Activated naive CD4-positive, alpha-beta T cell treated with anti-CD3 and anti-CD28 coated beads, Interleukin-2, amount 10 ng/mL, durations not matched to agents 7 days and 5 days (primary cell): ENCODE data around the gene ADAMTS4.

Experiments used
- CTCF ChIA-PET: fragments of 350-600 bp; sonication (Branson Sonifier 250); formaldehyde crosslinking; loops from one replicate; lab custom pipeline; 2021; ENCODE audit warnings: antibody characterized with exemption; lab: Charles Lee
- DNase-seq: peaks from one replicate; pipeline ENCODE4 v3.0.0-alpha.2; 2020
- H3K27ac Mint-ChIP-seq: one replicate; pipeline ENCODE4 v1.8.0; 2021; ENCODE audit warnings: mild to moderate bottlenecking, moderate library complexity, mixed read lengths
- H3K27me3 Mint-ChIP-seq: one replicate; pipeline ENCODE4 v1.8.0; 2021; ENCODE audit warnings: mild to moderate bottlenecking, mixed read lengths
- H3K36me3 Mint-ChIP-seq: one replicate; pipeline ENCODE4 v1.8.0; 2021; ENCODE audit warnings: mixed read lengths
- H3K4me1 Mint-ChIP-seq: one replicate; pipeline ENCODE4 v1.8.0; 2021; ENCODE audit warnings: mixed read lengths
- H3K4me3 Mint-ChIP-seq: one replicate; pipeline ENCODE4 v1.8.0; 2021; ENCODE audit warnings: mild to moderate bottlenecking, moderate library complexity, mixed read lengths
- H3K9me3 Mint-ChIP-seq: one replicate; pipeline ENCODE4 v1.8.0; 2021; ENCODE audit warnings: mixed read lengths

ADAMTS4 gene

DNA sequence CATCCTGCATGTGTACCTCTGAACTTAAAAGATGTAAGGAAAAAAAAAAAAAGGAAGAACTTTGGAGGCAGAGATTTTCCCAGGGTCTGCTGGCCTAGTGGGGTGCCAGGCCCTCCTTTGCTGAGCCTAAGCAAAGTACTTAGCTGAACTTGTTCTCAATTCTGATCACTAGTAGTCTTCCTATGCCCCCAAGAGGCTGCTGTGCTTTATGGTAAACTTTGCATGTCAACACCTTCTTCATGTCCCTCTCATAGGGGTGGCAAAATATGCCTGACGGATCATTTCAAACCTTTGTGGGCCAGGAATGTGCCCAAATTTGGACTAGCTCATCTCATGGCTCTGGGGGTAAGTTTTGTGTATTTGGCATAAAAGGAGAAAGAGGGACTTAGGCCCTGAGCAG, 41.0 kb downstream of the ADAMTS4 start:
- H3K4me1 Mint-ChIP-seq, result peaks cover 59% of the 10 kb centered on the region
- no peak overlapping the region for H3K27ac Mint-ChIP-seq
- H3K27me3 Mint-ChIP-seq, result no peaks in the 10 kb centered on the region
- peaks cover 50% of the 10 kb centered on the region for H3K36me3 Mint-ChIP-seq
- no peak for DNase-seq
- H3K9me3 Mint-ChIP-seq, result no peaks in the 10 kb centered on the region
- CTCF ChIA-PET, result interaction anchor here (1.3 to 3.7 kb wide), 7 partner anchors 8 to 224 kb away, joined by 3 to 24 read pairs (median 4); partner anchors contain the start of gene PPOX
- peak overlapping the region; percentile 89 for H3K4me3 Mint-ChIP-seq

DNA sequence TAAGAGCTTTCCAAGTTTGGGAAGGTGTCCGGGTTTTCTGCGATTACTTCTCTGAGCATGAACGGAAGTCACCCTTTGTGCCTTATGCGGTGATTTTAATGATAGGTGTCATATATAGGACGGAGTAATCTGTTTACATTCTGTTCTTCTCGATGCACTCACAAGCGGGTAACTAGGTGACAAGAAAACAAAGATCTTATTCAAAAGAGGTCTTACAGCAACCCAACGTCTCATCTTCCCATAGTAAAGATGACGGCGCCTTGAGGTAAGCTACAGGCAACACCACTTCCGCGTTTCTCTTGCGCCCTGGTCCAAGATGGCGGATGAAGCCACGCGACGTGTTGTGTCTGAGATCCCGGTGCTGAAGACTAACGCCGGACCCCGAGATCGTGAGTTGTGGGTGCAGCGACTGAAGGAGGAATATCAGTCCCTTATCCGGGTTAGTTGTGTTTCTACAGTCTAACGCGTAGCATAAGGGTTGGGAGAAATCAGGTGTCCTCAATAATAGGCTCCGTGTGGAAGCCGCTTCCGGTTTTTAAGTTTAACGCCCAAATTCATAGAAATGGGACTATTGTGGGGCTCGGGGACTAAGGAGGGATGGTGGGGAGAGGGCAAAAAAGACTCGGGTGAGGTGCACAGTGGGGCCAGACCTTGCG, 45.0 kb downstream of the ADAMTS4 start, which contains the start of gene UFC1:
Gene UFC1, plus strand, starts transcription at position 297 of the 656 bp plus-strand sequence. Its CDS starts 20 bp downstream, at position 317.
- Mint-ChIP-seq H3K9me3 (no peaks in the 10 kb centered on the region), H3K4me3 (peak within 1 kb of the TSS; percentile 90), H3K27ac (peak within 1 kb of the TSS; percentile 99), H3K36me3 (peaks cover 28% of the 10 kb centered on the region), H3K27me3 (no peaks in the 10 kb centered on the region), H3K4me1 (peaks cover 36% of the 10 kb centered on the region)
- DNase-seq, result peak; percentile 90
- CTCF ChIA-PET, result interaction anchor here (0.6 to 2.5 kb wide), 4 partner anchors 10 to 83 kb away, joined by 3 to 7 read pairs (median 4); partner anchors contain the start of gene PPOX

DNA sequence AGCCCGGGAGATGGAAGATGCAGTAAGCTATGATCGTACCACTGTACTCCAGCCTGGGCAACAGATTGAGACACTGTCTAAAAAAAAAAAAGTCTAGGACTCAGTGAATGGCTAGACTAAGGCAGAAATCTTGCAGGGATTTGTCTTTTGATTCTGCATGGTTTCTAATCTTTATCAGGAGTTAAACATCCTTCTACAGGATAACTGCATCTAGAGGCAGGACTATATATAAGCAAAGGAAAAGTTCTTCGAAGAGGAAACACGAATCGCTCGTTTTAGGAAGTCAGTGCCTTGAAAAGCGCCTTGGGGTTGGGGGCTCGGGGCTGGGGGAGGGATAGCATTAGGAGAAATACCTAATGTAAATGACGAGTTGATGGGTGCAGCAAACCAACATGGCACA, 45.7 kb downstream of the ADAMTS4 start:
- no peak for DNase-seq
- CTCF ChIA-PET, result interaction anchor here (0.6 to 2.5 kb wide), 3 partner anchors 13 to 82 kb away, joined by 4 to 7 read pairs (median 4); partner anchors contain the start of gene PPOX
- Mint-ChIP-seq H3K36me3 (peaks cover 22% of the 10 kb centered on the region), H3K4me1 (peaks cover 30% of the 10 kb centered on the region), H3K4me3 (peak overlapping the region; percentile 90), H3K27me3 (no peaks in the 10 kb centered on the region), H3K9me3 (no peaks in the 10 kb centered on the region), H3K27ac (peak overlapping the region; percentile 99)

DNA sequence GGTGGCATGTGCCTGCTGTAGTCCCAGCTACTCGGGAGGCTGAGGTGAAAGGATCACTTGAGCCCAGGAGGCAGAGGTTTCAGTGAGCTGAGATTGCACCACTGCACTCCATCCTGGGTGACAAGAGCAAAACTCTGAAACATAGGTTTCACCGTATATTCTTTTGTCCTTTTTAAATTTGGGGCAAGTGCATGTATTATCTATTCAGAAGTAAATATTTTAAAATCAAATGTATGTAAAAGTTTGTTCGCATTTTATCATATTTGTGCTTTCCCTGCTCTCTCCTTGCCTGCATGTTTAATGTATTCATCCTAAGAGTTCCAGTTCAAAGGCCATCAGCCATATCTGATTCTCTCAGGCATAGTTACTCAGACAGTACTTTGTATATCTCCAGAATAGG, 53.0 kb downstream of the ADAMTS4 start:
- H3K4me3 Mint-ChIP-seq, result no peak overlapping the region
- H3K27ac Mint-ChIP-seq, result no peak overlapping the region
- CTCF ChIA-PET, result no interaction called here
- H3K9me3 Mint-ChIP-seq, result no peaks in the 10 kb centered on the region
- H3K4me1 Mint-ChIP-seq, result no peaks in the 10 kb centered on the region
- DNase-seq, result no peak
- H3K36me3 Mint-ChIP-seq, result no peaks in the 10 kb centered on the region
- H3K27me3 Mint-ChIP-seq, result no peaks in the 10 kb centered on the region

DNA sequence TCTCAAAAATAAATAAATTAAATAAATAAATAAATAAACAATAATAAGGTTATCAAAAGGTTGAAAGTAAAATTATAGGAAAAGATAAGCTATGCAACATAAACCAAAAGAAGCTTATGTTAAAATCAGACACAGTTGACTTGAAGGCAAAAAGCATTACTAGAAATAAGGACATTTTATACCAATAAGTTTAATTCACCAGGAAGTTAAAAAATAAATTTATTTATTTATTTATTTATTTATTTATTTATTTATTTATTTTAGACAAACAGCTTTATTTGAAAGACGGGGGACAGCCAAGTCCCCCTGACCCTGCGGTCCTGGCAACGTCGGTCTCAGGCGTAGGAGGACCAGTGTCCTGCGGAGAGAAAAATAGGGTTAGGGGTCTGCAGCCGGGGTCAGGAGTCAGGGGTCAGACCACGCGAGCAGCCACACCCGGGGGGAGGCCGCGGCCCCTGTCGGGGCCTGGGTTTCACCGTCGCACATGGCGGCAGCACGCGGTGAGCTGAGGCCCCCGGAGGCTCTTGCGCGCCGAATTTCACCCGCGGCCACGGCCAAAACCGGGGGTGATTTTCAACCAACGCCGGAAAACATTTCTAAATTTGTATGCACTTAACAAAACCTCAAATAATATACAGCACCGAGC, 58.0 kb downstream of the ADAMTS4 start:
- Mint-ChIP-seq H3K27me3 (no peaks in the 10 kb centered on the region), H3K36me3 (no peaks in the 10 kb centered on the region), H3K9me3 (no peaks in the 10 kb centered on the region), H3K4me1 (peaks cover 5% of the 10 kb centered on the region), H3K4me3 (no peak overlapping the region), H3K27ac (no peak overlapping the region)
- CTCF ChIA-PET, result interaction anchor here (0.7 to 2.2 kb wide), 14 partner anchors 13 to 240 kb away, joined by 3 to 9 read pairs (median 4); partner anchors contain the start of gene ARHGAP30
- DNase-seq, result no peak

DNA sequence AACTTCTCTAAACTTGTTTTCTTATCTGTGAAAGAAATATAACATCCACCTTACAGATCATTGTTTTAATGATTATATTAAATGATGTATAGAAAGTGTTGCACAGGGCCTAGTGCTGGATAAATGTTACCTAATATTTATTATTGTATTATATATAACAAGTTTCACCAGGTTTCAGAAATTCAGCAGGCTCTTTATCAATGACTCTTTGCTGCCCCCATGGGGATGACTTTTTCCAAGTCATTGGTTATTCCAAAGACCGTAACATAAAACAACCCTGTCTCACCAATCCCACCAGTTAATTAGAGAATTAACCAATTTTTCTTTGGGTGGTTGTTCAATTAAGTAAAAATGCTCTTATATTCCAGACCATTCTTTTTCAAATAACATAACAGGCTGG, 59.1 kb downstream of the ADAMTS4 start:
- H3K4me1 Mint-ChIP-seq, result peaks cover 10% of the 10 kb centered on the region
- H3K27me3 Mint-ChIP-seq, result no peaks in the 10 kb centered on the region
- CTCF ChIA-PET, result interaction anchor here (0.6 to 2.8 kb wide), 12 partner anchors 9 to 142 kb away, joined by 3 to 12 read pairs (median 4); no protein-coding TSS in a partner anchor
- no peaks in the 10 kb centered on the region for H3K9me3 Mint-ChIP-seq
- H3K36me3 Mint-ChIP-seq, result peaks cover 3% of the 10 kb centered on the region
- no peak overlapping the region for H3K4me3 Mint-ChIP-seq
- no peak overlapping the region for H3K27ac Mint-ChIP-seq
- peak; percentile 63 for DNase-seq

DNA sequence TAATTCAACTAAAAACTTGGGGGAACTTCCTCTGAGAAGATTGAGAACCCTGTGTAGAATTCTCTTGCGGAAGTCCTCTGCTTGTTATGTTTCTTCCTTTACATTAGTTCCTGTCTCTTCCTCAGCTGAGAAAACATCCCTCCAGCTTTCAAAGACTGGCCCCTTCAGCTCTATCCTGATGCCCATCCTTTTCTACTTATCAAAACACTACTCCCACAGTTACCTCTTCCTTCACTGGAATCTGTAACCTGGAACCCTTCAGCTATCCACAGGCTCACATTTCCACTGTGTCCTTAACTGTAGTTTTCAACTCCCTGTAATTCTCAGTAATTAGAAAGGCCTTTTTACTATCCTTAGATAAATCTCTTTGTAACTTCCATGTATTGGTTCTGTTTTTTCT, 60.4 kb downstream of the ADAMTS4 start:
- Mint-ChIP-seq H3K4me1 (peaks cover 10% of the 10 kb centered on the region), H3K27me3 (no peaks in the 10 kb centered on the region), H3K9me3 (no peaks in the 10 kb centered on the region), H3K36me3 (peaks cover 3% of the 10 kb centered on the region), H3K27ac (peak overlapping the region; percentile 10), H3K4me3 (no peak overlapping the region)
- CTCF ChIA-PET, result interaction anchor here (0.9 to 3.7 kb wide), 8 partner anchors 11 to 141 kb away, joined by 3 to 12 read pairs (median 4); partner anchors contain the start of genes F11R, NIT1, PFDN2 and USF1
- no peak for DNase-seq

DNA sequence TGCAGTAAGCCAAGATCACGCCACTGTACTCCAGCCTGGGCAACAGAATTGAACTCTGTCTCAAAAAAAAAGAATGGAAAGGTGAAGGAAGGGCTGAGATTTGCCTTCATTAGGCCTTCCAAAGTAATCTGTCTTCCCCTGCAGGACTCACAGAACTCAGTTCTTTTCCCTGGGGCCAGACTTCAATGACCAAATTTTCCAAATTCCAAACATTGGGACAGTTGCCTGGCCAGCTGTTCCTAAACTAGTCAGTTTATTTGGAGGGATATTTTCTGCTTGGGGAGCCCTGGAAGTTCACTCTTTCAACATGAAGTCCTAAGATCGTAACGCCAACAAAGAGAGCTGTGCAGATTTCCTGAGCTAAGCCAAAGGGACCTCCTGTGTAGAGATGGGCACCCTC, 61.0 kb downstream of the ADAMTS4 start:
- no peaks in the 10 kb centered on the region for H3K9me3 Mint-ChIP-seq
- CTCF ChIA-PET, result interaction anchor here (0.9 to 3.7 kb wide), 7 partner anchors 20 to 140 kb away, joined by 3 to 12 read pairs (median 4); partner anchors contain the start of genes F11R, NIT1, PFDN2 and USF1
- H3K27ac Mint-ChIP-seq, result no peak overlapping the region
- no peak overlapping the region for H3K4me3 Mint-ChIP-seq
- H3K4me1 Mint-ChIP-seq, result peaks cover 10% of the 10 kb centered on the region
- peaks cover 3% of the 10 kb centered on the region for H3K36me3 Mint-ChIP-seq
- H3K27me3 Mint-ChIP-seq, result no peaks in the 10 kb centered on the region
- DNase-seq, result no peak
